Small intestine (tissue), 7 donors: ENCODE measurements around the gene ENAH. TPM values are rescaled to one million over a fixed set of nuclear protein-coding genes. Genes with fewer than 3 reads are reported as not detected.
A peak's percentile ranks its signal among the peaks of the same experiment; 100 is the strongest.

Experiments used
- DNase-seq, 2 donors: peaks; one replicate each; pipeline versions ENCODE4 v3.0.0 to v3.0.0-alpha.2; 2013
- FAIRE-seq: peaks from 2 replicates; lab custom pipeline; 2012; peaks lifted over from hg19 to GRCh38; lab: Jason Lieb, UNC
- H3K27ac ChIP-seq, 3 donors: one replicate each; pipeline ENCODE4 v1.5.1; 2013; ENCODE audit warnings: low read length in 2 of 3, mild to moderate bottlenecking in 2 of 3, control low read depth in 1 of 3, inconsistent platforms in 1 of 3, low read depth in 1 of 3, moderate library complexity in 1 of 3
- H3K27me3 ChIP-seq, 3 donors: one replicate each; pipeline ENCODE4 v1.6.1; 2013; ENCODE audit warnings: low read length in 3 of 3, inconsistent platforms in 1 of 3; ENCODE audit not compliant: control insufficient read depth in 3 of 3, insufficient read depth in 3 of 3
- H3K36me3 ChIP-seq, 3 donors: one replicate each; pipeline ENCODE4 v1.6.1; 2013; ENCODE audit warnings: low read length in 3 of 3, inconsistent platforms in 1 of 3, low read depth in 1 of 3, mild to moderate bottlenecking in 1 of 3, moderate library complexity in 1 of 3; ENCODE audit not compliant: control insufficient read depth in 3 of 3, insufficient read depth in 2 of 3
- H3K4me1 ChIP-seq, 3 donors: one replicate each; pipeline ENCODE4 v1.6.1; 2013; ENCODE audit warnings: low read length in 2 of 3, inconsistent platforms in 1 of 3, low read depth in 1 of 3, mild to moderate bottlenecking in 1 of 3, moderate library complexity in 1 of 3; ENCODE audit not compliant: control insufficient read depth in 3 of 3, insufficient read depth in 2 of 3
- H3K4me3 ChIP-seq, 3 donors: one replicate each; pipeline ENCODE4 v1.5.1; 2013; ENCODE audit warnings: low read length in 3 of 3, control low read depth in 1 of 3, inconsistent platforms in 1 of 3, low read depth in 1 of 3, mild to moderate bottlenecking in 1 of 3, moderate library complexity in 1 of 3
- H3K9me3 ChIP-seq, 2 donors: one replicate each; pipeline ENCODE4 v1.6.1; 2013; ENCODE audit warnings: low read depth in 1 of 2, low read length in 1 of 2; ENCODE audit not compliant: control insufficient read depth in 2 of 2, insufficient read depth in 1 of 2
- WGBS, 3 donors: extraction: QIAGEN DNeasy Blood & Tissue Kit; methylation state at CpG; one replicate each; pipeline ENCODE4 v1.1.7; 2013; 5-methylcytosine and 5-hydroxymethylcytosine counted together
- polyA plus RNA-seq, 4 donors: library from polyadenylated mRNA; stranded (reverse) in 3 of 4; unstranded in 1 of 4; fragments of 200-250 nt in 3 of 4; fragments of 120-200 nt in 1 of 4; gene quantifications; one replicate each; pipeline versions ENCODE4 v1.2.1 to v1.2.3, GENCODE V29; 2013
- donor health status: healthy with polysubstance abuse.
- donor health status: control.
- donor health status: control.
- donor health status: Bipolar disorder and iron deficiency.
- donor health status: healthy.

Gene ENAH
- polyA plus RNA-seq, 4 donors = 4.5 to 26.0 (median 13.9) TPM

- WGBS, 3 donors = 18 to 62% (median 32%) methylated on average over 3 of the region's 3 CpGs
- no peak overlapping the region for H3K27ac ChIP-seq
- no peaks in the 10 kb centered on the region for H3K9me3 ChIP-seq
- no peaks in the 10 kb centered on the region for H3K27me3 ChIP-seq
- H3K4me1 ChIP-seq = peaks cover 0 to 6% (median 3%) of the 10 kb centered on the region in 3 donors
- no peaks in the 10 kb centered on the region for H3K36me3 ChIP-seq
- no peak overlapping the region for H3K4me3 ChIP-seq
- no peak for DNase-seq
- FAIRE-seq = peak; percentile 55
These were observed 50.9 kb downstream of the ENAH start for GRCh38 chr1:225601902-225602589.

- no peak for FAIRE-seq
- Histone ChIP-seq H3K4me1 (no peaks in the 10 kb centered on the region), H3K4me3 (no peak overlapping the region), H3K27ac (no peak overlapping the region), H3K27me3 (no peaks in the 10 kb centered on the region), H3K9me3 (no peaks in the 10 kb centered on the region), H3K36me3 (no peaks in the 10 kb centered on the region)
- no peak for DNase-seq
- 77 to 92% (median 82%) methylated on average over 2 of the region's 2 CpGs for WGBS, 3 donors
These were observed 54.1 kb downstream of the ENAH start for GRCh38 chr1:225598847-225599246.

DNA sequence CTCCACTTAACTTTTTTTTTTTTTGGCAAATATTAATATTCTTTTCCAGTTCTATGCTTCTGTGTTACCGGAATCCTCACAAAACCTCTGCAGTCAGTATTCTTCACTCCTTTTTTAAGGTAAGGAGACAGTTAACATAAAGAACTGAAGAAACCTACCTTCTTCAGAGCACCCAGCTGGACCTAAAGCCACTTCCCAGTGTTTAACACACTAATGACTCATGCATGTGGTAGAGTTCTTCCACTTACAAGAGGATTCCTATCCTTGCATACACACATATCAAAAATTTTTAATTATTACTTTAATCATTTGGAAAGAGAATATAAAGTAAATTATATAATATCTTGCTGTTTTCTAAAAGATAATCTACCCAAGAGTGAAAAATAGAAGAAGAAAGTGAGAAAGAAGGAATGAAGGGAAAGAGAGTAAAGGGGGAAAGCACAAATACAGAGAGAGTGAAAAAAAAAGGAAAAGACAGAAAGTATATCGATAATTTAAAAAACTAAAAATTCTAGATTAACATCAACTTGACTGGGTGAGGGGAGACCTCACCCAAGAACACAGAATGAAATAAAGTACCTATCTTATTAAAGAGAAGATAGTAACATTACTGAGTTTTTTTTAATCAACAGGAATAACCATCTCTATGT, 54.9 kb downstream of the ENAH start:
- Histone ChIP-seq H3K27me3 (no peaks in the 10 kb centered on the region), H3K4me3 (no peak overlapping the region), H3K36me3 (no peaks in the 10 kb centered on the region), H3K27ac (no peak overlapping the region), H3K4me1 (no peaks in the 10 kb centered on the region), H3K9me3 (no peaks in the 10 kb centered on the region)
- no peak for FAIRE-seq
- WGBS, 3 donors = 90 to 98% (median 94%) methylated on average over 2 of the region's 2 CpGs
- DNase-seq = no peak

DNA sequence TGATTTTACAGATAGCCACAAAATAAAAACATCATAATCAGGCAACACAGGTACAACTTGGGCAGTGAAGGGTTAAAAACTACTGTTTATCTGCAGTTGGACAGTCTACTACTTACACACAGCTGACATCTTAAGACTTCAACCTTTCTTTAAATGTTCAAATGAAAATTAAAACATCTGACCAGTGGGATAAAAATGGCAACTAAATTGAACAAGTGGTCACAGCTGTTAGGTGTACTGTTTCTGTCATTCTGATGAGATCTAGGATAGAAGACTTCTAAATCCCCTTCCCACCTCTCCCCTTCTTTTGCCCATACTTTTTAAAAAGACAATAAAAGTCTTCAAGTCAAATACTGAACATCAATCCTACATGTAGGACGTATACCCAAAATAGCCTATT, 56.2 kb downstream of the ENAH start:
- Histone ChIP-seq H3K27me3 (no peaks in the 10 kb centered on the region), H3K36me3 (no peaks in the 10 kb centered on the region), H3K27ac (no peak overlapping the region), H3K4me3 (no peak overlapping the region), H3K4me1 (peaks cover 0 to 3% (median 0%) of the 10 kb centered on the region in 3 donors), H3K9me3 (no peaks in the 10 kb centered on the region)
- WGBS, 3 donors = 92 to 98% (median 97%) methylated on average over 1 of the region's 1 CpG
- FAIRE-seq (no peak), DNase-seq (no peak)

DNA sequence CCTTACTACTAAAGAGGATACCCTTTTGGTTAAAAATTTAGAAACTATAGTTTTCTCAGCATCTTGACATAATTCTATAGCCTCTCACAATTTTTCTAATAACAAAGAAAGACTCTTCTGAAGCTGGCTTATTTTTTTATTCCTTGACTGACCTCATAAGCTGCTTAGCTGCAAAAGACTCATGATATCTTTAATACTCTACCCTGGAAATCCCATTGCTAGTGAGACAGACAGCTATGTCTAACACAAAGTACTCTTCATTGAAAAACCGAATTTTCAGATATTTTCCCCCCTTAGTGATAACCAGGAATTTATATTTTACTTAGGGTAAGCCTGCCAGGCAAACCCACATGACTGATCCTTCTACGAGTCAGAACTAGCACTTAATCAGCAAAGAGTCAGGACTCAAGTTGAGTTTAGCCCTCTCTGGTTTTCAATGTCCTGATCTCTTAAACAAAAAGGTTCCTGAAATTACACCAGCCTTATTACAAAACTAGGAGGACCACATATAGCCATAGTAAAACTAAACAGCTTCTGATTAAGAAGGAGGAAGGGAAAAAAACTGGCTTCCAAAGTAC, 56.9 kb downstream of the ENAH start:
- peaks cover 0 to 3% (median 0%) of the 10 kb centered on the region in 3 donors for H3K4me1 ChIP-seq
- DNase-seq (no peak), FAIRE-seq (no peak)
- no peak overlapping the region for H3K4me3 ChIP-seq
- 63 to 67% (median 66%) methylated on average over 2 of the region's 2 CpGs for WGBS, 3 donors
- no peaks in the 10 kb centered on the region for H3K36me3 ChIP-seq
- H3K27me3 ChIP-seq = no peaks in the 10 kb centered on the region
- H3K27ac ChIP-seq = no peak overlapping the region
- no peaks in the 10 kb centered on the region for H3K9me3 ChIP-seq

DNA sequence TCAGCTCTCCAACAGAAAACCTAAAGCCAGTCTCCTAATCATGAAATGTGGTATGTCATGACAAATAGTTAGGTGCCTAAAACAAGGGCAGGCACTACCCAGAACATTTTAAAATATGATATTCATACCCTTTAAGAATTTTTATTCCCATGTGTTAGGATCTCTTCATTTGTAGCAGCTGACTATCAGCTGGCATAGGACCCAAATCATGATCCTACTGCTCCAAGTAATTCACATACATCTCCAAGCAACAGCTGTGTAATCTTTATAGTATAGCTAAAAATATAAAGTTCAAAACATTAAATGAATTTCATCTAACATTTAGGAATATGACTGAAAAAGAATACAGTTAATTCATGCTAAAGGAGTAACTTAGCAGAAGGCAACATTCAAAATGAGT, 57.5 kb downstream of the ENAH start:
- Histone ChIP-seq H3K27ac (no peak overlapping the region), H3K36me3 (no peaks in the 10 kb centered on the region), H3K4me3 (no peak overlapping the region), H3K27me3 (no peaks in the 10 kb centered on the region), H3K4me1 (peaks cover 0 to 3% (median 0%) of the 10 kb centered on the region in 3 donors), H3K9me3 (no peaks in the 10 kb centered on the region)
- FAIRE-seq (no peak), DNase-seq (no peak)

- peaks cover 0 to 3% (median 0%) of the 10 kb centered on the region in 3 donors for H3K4me1 ChIP-seq
- WGBS, 3 donors = 96 to 97% (median 97%) methylated on average over 5 of the region's 5 CpGs
- no peak overlapping the region for H3K27ac ChIP-seq
- DNase-seq (no peak), FAIRE-seq (no peak)
- H3K9me3 ChIP-seq = no peaks in the 10 kb centered on the region
- H3K4me3 ChIP-seq = no peak overlapping the region
- peaks cover 0 to 3% (median 0%) of the 10 kb centered on the region in 3 donors for H3K36me3 ChIP-seq
- no peaks in the 10 kb centered on the region for H3K27me3 ChIP-seq
These were observed 59.5 kb downstream of the ENAH start for GRCh38 chr1:225593414-225593813.

DNA sequence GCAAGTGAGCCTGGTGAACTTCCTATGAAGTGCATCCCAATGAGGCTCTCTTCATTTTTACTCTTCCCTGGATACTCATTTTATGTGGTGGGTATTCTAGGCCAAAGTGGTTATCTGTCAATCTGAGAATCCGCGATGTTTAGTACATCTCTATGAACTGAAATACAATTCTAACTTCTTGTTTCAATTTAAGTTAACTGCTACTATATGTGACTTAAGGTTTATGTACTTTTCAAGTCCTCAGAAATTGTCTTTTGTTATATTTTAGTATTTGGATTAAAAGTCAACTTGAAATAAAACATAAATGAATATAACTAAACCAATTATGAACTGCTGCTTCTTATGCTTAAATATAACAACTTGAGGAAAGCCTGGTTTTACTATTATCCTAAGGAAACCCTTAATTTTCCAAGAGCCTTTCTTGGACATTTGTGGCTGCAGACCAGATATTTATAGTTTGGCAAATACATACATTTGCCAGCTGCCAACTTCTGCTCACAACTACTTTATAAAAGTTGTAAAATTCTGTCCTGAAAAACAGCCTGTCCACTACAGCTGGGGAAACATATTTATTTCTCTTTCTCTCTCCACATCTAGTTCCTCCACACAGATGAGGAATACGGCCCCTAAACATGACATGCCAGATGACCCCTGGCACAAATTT, 60.4 kb downstream of the ENAH start:
- FAIRE-seq (no peak), DNase-seq (no peak)
- Histone ChIP-seq H3K4me3 (no peak overlapping the region), H3K9me3 (no peaks in the 10 kb centered on the region), H3K27ac (no peak overlapping the region), H3K36me3 (peaks cover 0 to 3% (median 0%) of the 10 kb centered on the region in 3 donors), H3K27me3 (no peaks in the 10 kb centered on the region), H3K4me1 (peaks cover 0 to 3% (median 0%) of the 10 kb centered on the region in 3 donors)
- WGBS, 3 donors = 79 to 93% (median 91%) methylated on average over 3 of the region's 3 CpGs
